ENCODE measurements around the gene PSRC1.
"Not testable (repeated sequence)": the region's sequence is repeated elsewhere in the genome, so short reads cannot be mapped to it uniquely, and the experiment has no call there.

Gene PSRC1

GRCh38 chr1:109282952-109283747 lies at the start of gene PSRC1:
TSS of gene PSRC1 (minus strand) at chr1:109283145.
- peak; percentile 84 for DNase-seq (ENCODE audit: low read depth)

- DNase-seq (ENCODE audit: low read depth), result no peak
These were observed 48.2 kb upstream of the PSRC1 start for GRCh38 chr1:109331113-109331512.

GRCh38 chr1:109327285-109327684 lies 44.3 kb upstream of the PSRC1 start:
- no peak for DNase-seq (ENCODE audit: low read depth)

GRCh38 chr1:109322974-109323373 lies 40.0 kb upstream of the PSRC1 start:
- no peak for DNase-seq (ENCODE audit: low read depth)

GRCh38 chr1:109319114-109319513 lies 36.2 kb upstream of the PSRC1 start:
- DNase-seq (ENCODE audit: low read depth), result no peak

GRCh38 chr1:109316506-109316905 lies 33.6 kb upstream of the PSRC1 start:
- no peak for DNase-seq (ENCODE audit: low read depth)

GRCh38 chr1:109315288-109315687 lies 32.3 kb upstream of the PSRC1 start:
- DNase-seq (ENCODE audit: low read depth), result no peak

GRCh38 chr1:109314795-109315194 lies 31.9 kb upstream of the PSRC1 start:
- DNase-seq (ENCODE audit: low read depth), result no peak

- DNase-seq (ENCODE audit: low read depth), result no peak
These were observed 30.2 kb upstream of the PSRC1 start for GRCh38 chr1:109312978-109313775.

GRCh38 chr1:109312246-109312645 lies 29.3 kb upstream of the PSRC1 start:
- no peak for DNase-seq (ENCODE audit: low read depth)

- no peak for DNase-seq (ENCODE audit: low read depth)
These were observed 26.4 kb upstream of the PSRC1 start for GRCh38 chr1:109309347-109309746.

GRCh38 chr1:109307274-109308021 lies 24.5 kb upstream of the PSRC1 start:
- no peak for DNase-seq (ENCODE audit: low read depth)

GRCh38 chr1:109306832-109307273 lies 23.9 kb upstream of the PSRC1 start, which contains the start of gene MYBPHL:
TSS of gene MYBPHL (minus strand) at chr1:109307011. CDS start at chr1:109306991, 20 bp downstream.
- no peak for DNase-seq (ENCODE audit: low read depth)

- not testable (repeated sequence) for DNase-seq (ENCODE audit: low read depth)
These were observed 23.0 kb upstream of the PSRC1 start for GRCh38 chr1:109305991-109306390.

GRCh38 chr1:109304226-109304920 lies 21.4 kb upstream of the PSRC1 start:
- no peak for DNase-seq (ENCODE audit: low read depth)

- DNase-seq (ENCODE audit: low read depth), result no peak
These were observed 18.9 kb upstream of the PSRC1 start for GRCh38 chr1:109301874-109302273.

- no peak for DNase-seq (ENCODE audit: low read depth)
These were observed 17.8 kb upstream of the PSRC1 start for GRCh38 chr1:109300650-109301151.

- DNase-seq (ENCODE audit: low read depth), result no peak
These were observed 16.8 kb upstream of the PSRC1 start for GRCh38 chr1:109299558-109300343.

GRCh38 chr1:109298666-109299557 lies 16.0 kb upstream of the PSRC1 start:
- DNase-seq (ENCODE audit: low read depth), result no peak

- DNase-seq (ENCODE audit: low read depth), result no peak
These were observed 13.8 kb upstream of the PSRC1 start for GRCh38 chr1:109296782-109297181.
